Stimulated activated CD8-positive, alpha-beta memory T cell treated with anti-CD3 and anti-CD28 coated beads, Interleukin-15, amount 100 ng/mL, for 48 hours (primary cell): ENCODE data around the gene REEP2.
"Not testable (repeated sequence)": the region's sequence is repeated elsewhere in the genome, so short reads cannot be mapped to it uniquely, and the experiment has no call there.

Source experiments
- DNase-seq, 2 donors: peaks; one replicate each; pipeline ENCODE4 v3.0.0-alpha.2; 2020; ENCODE audit warnings: low read depth in 2 of 2

The REEP2 gene

GRCh38 chr5:138466125-138466899 lies 27.5 kb downstream of the REEP2 start:
- DNase-seq, result no peak

GRCh38 chr5:138466900-138467710 lies 28.2 kb downstream of the REEP2 start:
- DNase-seq, result no peak

- no peak for DNase-seq
Observed at GRCh38 chr5:138467711-138468132, 28.9 kb downstream of the REEP2 start.

- DNase-seq, result no peak
Observed at GRCh38 chr5:138468133-138468965, 29.5 kb downstream of the REEP2 start.

- no peak for DNase-seq
Observed at GRCh38 chr5:138468966-138469539, 30.2 kb downstream of the REEP2 start.

- no peak for DNase-seq
Observed at GRCh38 chr5:138469540-138470321, 30.9 kb downstream of the REEP2 start.

- DNase-seq, result no peak
Observed at GRCh38 chr5:138470322-138471051, 31.6 kb downstream of the REEP2 start.

GRCh38 chr5:138471052-138471361 lies 32.1 kb downstream of the REEP2 start:
- no peak for DNase-seq

- DNase-seq, result no peak
Observed at GRCh38 chr5:138472353-138472752, 33.5 kb downstream of the REEP2 start.

GRCh38 chr5:138473151-138473550 lies 34.3 kb downstream of the REEP2 start:
- not testable (repeated sequence) for DNase-seq

- no peak for DNase-seq
Observed at GRCh38 chr5:138476918-138477317, 38.1 kb downstream of the REEP2 start.

- DNase-seq, result no peak
Observed at GRCh38 chr5:138482638-138483037, 43.8 kb downstream of the REEP2 start.

GRCh38 chr5:138488481-138488945 lies 49.7 kb downstream of the REEP2 start:
- DNase-seq, result no peak

- DNase-seq, result no peak
Observed at GRCh38 chr5:138489683-138490061, 50.8 kb downstream of the REEP2 start.

- DNase-seq, result no peak
Observed at GRCh38 chr5:138490648-138491283, 51.9 kb downstream of the REEP2 start.

- no peak for DNase-seq
Observed at GRCh38 chr5:138491284-138491648, 52.4 kb downstream of the REEP2 start.

GRCh38 chr5:138491669-138492559 lies 53.1 kb downstream of the REEP2 start:
- peak; percentile 72 to 73 for DNase-seq

- no peak for DNase-seq
Observed at GRCh38 chr5:138492560-138493045, 53.7 kb downstream of the REEP2 start.

- no peak for DNase-seq
Observed at GRCh38 chr5:138495351-138495750, 56.5 kb downstream of the REEP2 start.
